ENCODE data around the gene UPP1.

DNA sequence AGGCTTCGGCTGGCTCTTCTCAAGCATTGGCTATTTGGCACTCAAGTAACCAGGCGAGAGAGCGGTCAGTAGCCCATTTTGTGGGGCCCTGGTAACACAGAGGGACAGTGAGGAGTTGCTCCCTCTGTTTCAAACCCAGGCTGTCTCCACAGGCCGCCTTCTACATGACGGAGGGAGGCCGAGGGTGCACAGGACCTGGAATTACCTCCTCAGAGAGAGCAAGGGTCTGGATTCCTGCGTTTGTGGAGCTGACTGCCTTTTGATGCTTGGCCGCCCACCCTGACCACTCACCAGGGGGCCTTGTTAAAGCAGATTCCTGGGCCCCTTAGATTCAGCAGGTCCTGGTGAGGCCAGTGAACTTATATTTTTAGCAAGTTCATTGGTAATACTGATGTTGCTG, 12.3 kb downstream of the UPP1 start:
- TF ChIP-seq GATA3 (IDR thresholded peaks at IDR 0.05; ENCODE audit: low read depth, low read length) (no peak), GATA2 (IDR thresholded peaks at IDR 0.05; ENCODE audit: low read depth, low read length) (no peak)
